HepG2 (cell line): ENCODE results near the gene TGM2. TPM values are rescaled to one million over a fixed set of nuclear protein-coding genes. Genes with fewer than 3 reads are reported as not detected.

ENCODE experiments used
- ARID2 ChIP-seq: sonication (generic); formaldehyde crosslinking; IDR thresholded peaks from 2 replicates; pipeline ENCODE4 v1.8.1; 2022; ENCODE audit warnings: mild to moderate bottlenecking, missing genetic modification reagents, borderline replicate concordance
- CEBPG ChIP-seq: IDR thresholded peaks from 2 replicates; pipeline ENCODE4 v1.6.1; 2016
- GZF1 ChIP-seq: sonication (generic); formaldehyde crosslinking; IDR thresholded peaks from 2 replicates; pipeline ENCODE4 v1.5.1; 2020; ENCODE audit warnings: mild to moderate bottlenecking, missing genetic modification reagents
- HOXA5 ChIP-seq: sonication (generic); formaldehyde crosslinking; IDR thresholded peaks from 2 replicates; pipeline ENCODE4 v1.4.0; 2020; ENCODE audit warnings: missing genetic modification reagents
- HOXA9 ChIP-seq: sonication (generic); formaldehyde crosslinking; IDR thresholded peaks from 2 replicates; pipeline ENCODE4 v1.8.1; 2022; ENCODE audit warnings: missing genetic modification reagents, mild to moderate bottlenecking, moderate library complexity, borderline replicate concordance
- LRRFIP1 ChIP-seq: sonication (generic); formaldehyde crosslinking; conservative IDR thresholded peaks from 2 replicates; pipeline ENCODE4 v1.4.0; 2020; ENCODE audit warnings: missing genetic modification reagents
- MAFG ChIP-seq: sonication (generic); formaldehyde crosslinking; IDR thresholded peaks from 2 replicates; pipeline ENCODE4 v1.5.1; 2020; ENCODE audit warnings: mild to moderate bottlenecking, missing genetic modification reagents
- MTF1 ChIP-seq: sonication (generic); formaldehyde crosslinking; IDR thresholded peaks from 2 replicates; pipeline ENCODE4 v1.5.0; 2020; ENCODE audit warnings: missing genetic modification reagents
- MXI1 ChIP-seq: IDR thresholded peaks from 3 replicates; pipeline ENCODE4 v1.6.1; 2012; ENCODE audit warnings: low read depth, low read length, inconsistent platforms, borderline replicate concordance
- NFE2L1 ChIP-seq: sonication (generic); formaldehyde crosslinking; IDR thresholded peaks from 2 replicates; pipeline ENCODE4 v1.4.0; 2020; ENCODE audit warnings: missing genetic modification reagents, mild to moderate bottlenecking, borderline replicate concordance
- NFE2L2 ChIP-seq: fragments of 150-350 bp; IDR thresholded peaks from 2 replicates; pipeline ENCODE4 v1.6.1; 2014; ENCODE audit warnings: low read length
- NFKBIZ ChIP-seq: IDR thresholded peaks from 2 replicates; pipeline ENCODE4 v1.6.1; 2018; ENCODE audit warnings: missing genetic modification reagents, missing compliant biosample characterization
- PAXIP1 ChIP-seq: sonication (generic); formaldehyde crosslinking; conservative IDR thresholded peaks from 2 replicates; pipeline ENCODE4 v1.4.0; 2020; ENCODE audit warnings: mild to moderate bottlenecking, missing genetic modification reagents, moderate library complexity
- TFAP4 ChIP-seq: sonication (generic); IDR thresholded peaks from 2 replicates; pipeline ENCODE4 v1.6.1; 2016; ENCODE audit warnings: low read depth, borderline replicate concordance
- ZNF17 ChIP-seq: sonication (generic); formaldehyde crosslinking; IDR thresholded peaks from 2 replicates; pipeline ENCODE4 v1.5.0; 2020; ENCODE audit warnings: mild to moderate bottlenecking, missing genetic modification reagents
- ZNF382 ChIP-seq: sonication (generic); formaldehyde crosslinking; IDR thresholded peaks from 2 replicates; pipeline ENCODE4 v1.5.0; 2020; ENCODE audit warnings: missing genetic modification reagents, mild to moderate bottlenecking, borderline replicate concordance
- ZNF567 ChIP-seq: sonication (generic); formaldehyde crosslinking; IDR thresholded peaks from 2 replicates; pipeline ENCODE4 v1.8.1; 2023; ENCODE audit warnings: mild to moderate bottlenecking, missing genetic modification reagents, borderline replicate concordance
- ZNF781 ChIP-seq: sonication (generic); formaldehyde crosslinking; IDR thresholded peaks from 2 replicates; pipeline ENCODE4 v1.5.1; 2020; ENCODE audit warnings: borderline replicate concordance, mild to moderate bottlenecking, missing genetic modification reagents; ENCODE audit errors: not compliant biosample characterization
- polyA plus RNA-seq, 8 experiments: library from polyadenylated mRNA; depleted of rRNA in 3 of 8; stranded (reverse) in 7 of 8; unstranded in 1 of 8; fragments of >200 nt; fragmentation: Illumina TruSeq in 4 of 8; extraction: Trizol in 4 of 8; gene quantifications; 2 replicates each; pipeline versions ENCODE4 v1.2.1 to v1.2.3, GENCODE V29; 2011 to 2016; ENCODE audit warnings: low read depth in 4 of 8, missing spikeins in 1 of 8, mixed read lengths in 1 of 8; ENCODE audit not compliant: insufficient read depth in 1 of 8
- total RNA-seq, 5 experiments: library from RNA; depleted of rRNA; stranded (reverse); fragments of >200 nt; fragmentation: Illumina TruSeq; extraction: Trizol; gene quantifications; 2 replicates each; pipeline ENCODE4 v1.2.3, GENCODE V29; 2016; ENCODE audit warnings: low read depth in 1 of 5
- TF ChIP-seq, protein P1 (sequence below): sonication (generic); formaldehyde crosslinking; IDR thresholded peaks from 2 replicates; pipeline ENCODE4 v1.5.1; 2020; ENCODE audit warnings: mild to moderate bottlenecking, missing genetic modification reagents
- TF ChIP-seq, protein P2 (sequence below): sonication (generic); formaldehyde crosslinking; IDR thresholded peaks from 2 replicates; pipeline ENCODE4 v1.4.0; 2020; ENCODE audit warnings: missing genetic modification reagents

The TGM2 gene
- total and polyA plus RNA-seq, 2 of the 13 experiments (the other 11 are each of a cell fraction or from before 2014, with no cell fraction given): 4.2 to 46.4 TPM

- TF ChIP-seq PAXIP1: no peak
- TF ChIP-seq NFE2L1 (CRISPR knock-in tag): no peak
- no peak for TF ChIP-seq TFAP4
- no peak for TF ChIP-seq ZNF17
- peak; percentile 88 for TF ChIP-seq MAFG
- no peak for TF ChIP-seq ZNF567 (CRISPR knock-in tag)
- TF ChIP-seq MTF1 (CRISPR knock-in tag): no peak
- no peak for TF ChIP-seq GZF1 (CRISPR knock-in tag)
- TF ChIP-seq LRRFIP1: no peak
- TF ChIP-seq NFE2L2: no peak
- no peak for TF ChIP-seq HOXA9 (CRISPR knock-in tag)
- TF ChIP-seq, protein P1, sequence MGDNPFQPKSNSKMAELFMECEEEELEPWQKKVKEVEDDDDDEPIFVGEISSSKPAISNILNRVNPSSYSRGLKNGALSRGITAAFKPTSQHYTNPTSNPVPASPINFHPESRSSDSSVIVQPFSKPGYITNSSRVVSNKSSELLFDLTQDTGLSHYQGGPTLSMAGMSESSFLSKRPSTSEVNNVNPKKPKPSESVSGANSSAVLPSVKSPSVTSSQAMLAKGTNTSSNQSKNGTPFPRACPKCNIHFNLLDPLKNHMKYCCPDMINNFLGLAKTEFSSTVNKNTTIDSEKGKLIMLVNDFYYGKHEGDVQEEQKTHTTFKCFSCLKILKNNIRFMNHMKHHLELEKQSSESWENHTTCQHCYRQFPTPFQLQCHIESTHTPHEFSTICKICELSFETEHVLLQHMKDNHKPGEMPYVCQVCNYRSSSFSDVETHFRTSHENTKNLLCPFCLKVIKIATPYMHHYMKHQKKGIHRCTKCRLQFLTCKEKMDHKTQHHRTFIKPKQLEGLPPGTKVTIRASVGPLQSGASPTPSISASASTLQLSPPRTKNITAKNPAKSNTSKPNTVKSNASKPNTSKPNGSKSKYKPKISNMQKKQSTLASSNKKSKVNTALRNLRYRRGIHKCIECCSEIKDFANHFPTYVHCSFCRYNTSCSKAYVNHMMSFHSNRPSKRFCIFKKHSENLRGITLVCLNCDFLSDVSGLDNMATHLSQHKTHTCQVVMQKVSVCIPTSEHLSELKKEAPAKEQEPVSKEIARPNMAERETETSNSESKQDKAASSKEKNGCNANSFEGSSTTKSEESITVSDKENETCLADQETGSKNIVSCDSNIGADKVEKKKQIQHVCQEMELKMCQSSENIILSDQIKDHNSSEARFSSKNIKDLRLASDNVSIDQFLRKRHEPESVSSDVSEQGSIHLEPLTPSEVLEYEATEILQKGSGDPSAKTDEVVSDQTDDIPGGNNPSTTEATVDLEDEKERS: no peak
- no peak for TF ChIP-seq ZNF781 (CRISPR knock-in tag)
- no peak for TF ChIP-seq MXI1
- no peak for TF ChIP-seq NFKBIZ
- TF ChIP-seq CEBPG (CRISPR knock-in tag): peak; percentile 83
- no peak for TF ChIP-seq ARID2 (CRISPR knock-in tag)
- TF ChIP-seq, protein P2, sequence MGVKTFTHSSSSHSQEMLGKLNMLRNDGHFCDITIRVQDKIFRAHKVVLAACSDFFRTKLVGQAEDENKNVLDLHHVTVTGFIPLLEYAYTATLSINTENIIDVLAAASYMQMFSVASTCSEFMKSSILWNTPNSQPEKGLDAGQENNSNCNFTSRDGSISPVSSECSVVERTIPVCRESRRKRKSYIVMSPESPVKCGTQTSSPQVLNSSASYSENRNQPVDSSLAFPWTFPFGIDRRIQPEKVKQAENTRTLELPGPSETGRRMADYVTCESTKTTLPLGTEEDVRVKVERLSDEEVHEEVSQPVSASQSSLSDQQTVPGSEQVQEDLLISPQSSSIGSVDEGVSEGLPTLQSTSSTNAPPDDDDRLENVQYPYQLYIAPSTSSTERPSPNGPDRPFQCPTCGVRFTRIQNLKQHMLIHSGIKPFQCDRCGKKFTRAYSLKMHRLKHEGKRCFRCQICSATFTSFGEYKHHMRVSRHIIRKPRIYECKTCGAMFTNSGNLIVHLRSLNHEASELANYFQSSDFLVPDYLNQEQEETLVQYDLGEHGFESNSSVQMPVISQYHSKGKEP (CRISPR knock-in tag): no peak
- TF ChIP-seq HOXA5 (CRISPR knock-in tag): no peak
- TF ChIP-seq ZNF382 (CRISPR knock-in tag): no peak
These were observed 22.4 kb upstream of the TGM2 start (continued) for GRCh38 chr20:38187517-38187916.
